Neural crest cell (in vitro differentiated cells): Measurements from ENCODE around the gene FAM83F. TPM values are rescaled to one million over a fixed set of nuclear protein-coding genes. Genes with fewer than 3 reads are reported as not detected.

ENCODE experiments used
- DNase-seq: peaks from one replicate; pipeline ENCODE4 v3.0.0; 2021; ENCODE audit warnings: low read depth, mixed read lengths, low spot score
- H3K27ac Mint-ChIP-seq: one replicate; pipeline ENCODE4 v1.8.0; 2021; ENCODE audit warnings: mild to moderate bottlenecking, mixed read lengths; ENCODE audit not compliant: unreplicated experiment
- H3K27me3 Mint-ChIP-seq: 2 replicates; pipeline ENCODE4 v1.8.0; 2021; ENCODE audit warnings: low read depth, mild to moderate bottlenecking, mixed read lengths
- H3K36me3 Mint-ChIP-seq: 2 replicates; pipeline ENCODE4 v1.8.0; 2021; ENCODE audit warnings: low read depth, mild to moderate bottlenecking, mixed read lengths
- H3K4me1 Mint-ChIP-seq: 2 replicates; pipeline ENCODE4 v1.8.0; 2021; ENCODE audit warnings: mixed read lengths
- H3K4me3 Mint-ChIP-seq: one replicate; pipeline ENCODE4 v1.8.0; 2021; ENCODE audit warnings: mild to moderate bottlenecking, mixed read lengths
- H3K9me3 Mint-ChIP-seq: 2 replicates; pipeline ENCODE4 v1.8.0; 2021; ENCODE audit warnings: mixed read lengths
- long read RNA-seq: library from polyadenylated mRNA; unstranded; transcript quantifications from one replicate; pipeline ENCODE4 v2.0.0, GENCODE V29; 2020
- total RNA-seq: library from RNA; stranded (reverse); gene quantifications from 2 replicates; pipeline ENCODE4 v1.2.1, GENCODE V29; 2021
- TF ChIP-seq, protein P1 (sequence below): fragments of 200-600 bp; sonication (generic); conservative IDR thresholded peaks from 2 replicates; pipeline ENCODE4 v1.5.0; 2021; ENCODE audit warnings: antibody characterized with exemption, mild to moderate bottlenecking

The FAM83F gene
- 2.8 and 3.1 TPM in 2 replicates for total RNA-seq
- long read RNA-seq, result 0 reads

DNA sequence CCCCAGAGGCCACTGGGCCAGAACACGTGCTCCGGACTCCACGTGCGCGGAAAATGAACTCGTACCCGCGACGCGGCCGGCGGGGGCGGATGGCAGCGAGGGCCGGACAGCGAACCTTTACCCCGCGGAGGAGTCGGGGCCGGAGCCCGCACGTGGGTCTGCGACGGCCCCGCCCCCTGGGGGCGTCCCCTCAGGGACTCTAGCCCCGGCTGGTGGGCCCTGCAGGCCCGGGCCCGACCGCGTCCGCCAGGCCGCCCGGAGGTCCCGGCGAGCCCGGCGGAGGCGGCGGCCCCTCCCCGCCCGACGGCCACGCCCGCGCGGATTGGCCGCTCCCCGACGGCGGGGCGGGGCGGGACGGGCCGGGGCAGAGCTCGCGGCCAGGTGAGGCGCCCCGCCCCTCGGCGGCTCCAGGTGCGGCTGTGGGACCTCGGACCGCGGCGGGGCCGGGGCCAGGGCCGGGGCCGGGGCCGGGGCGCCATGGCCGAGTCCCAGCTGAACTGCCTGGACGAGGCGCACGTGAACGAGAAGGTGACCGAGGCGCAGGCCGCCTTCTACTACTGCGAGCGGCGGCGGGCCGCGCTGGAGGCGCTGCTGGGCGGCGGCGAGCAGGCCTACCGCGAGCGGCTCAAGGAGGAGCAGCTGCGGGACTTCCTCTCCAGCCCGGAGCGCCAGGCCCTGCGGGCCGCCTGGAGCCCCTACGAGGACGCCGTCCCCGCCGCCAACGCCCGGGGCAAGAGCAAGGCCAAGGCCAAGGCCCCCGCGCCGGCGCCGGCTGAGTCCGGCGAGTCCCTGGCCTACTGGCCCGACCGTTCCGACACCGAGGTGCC lies at the start of gene FAM83F:
Gene FAM83F (plus strand): TSS at position 389 of the 827 bp plus-strand sequence. CDS start 89 bp downstream, at position 478.
- Mint-ChIP-seq H3K36me3 (no peaks in the 10 kb centered on the region), H3K27me3 (peaks cover 50% of the 10 kb centered on the region), H3K27ac (no peak within 1 kb of the TSS), H3K9me3 (no peaks in the 10 kb centered on the region), H3K4me1 (peaks cover 47% of the 10 kb centered on the region), H3K4me3 (no peak within 1 kb of the TSS)
- TF ChIP-seq, protein P1, sequence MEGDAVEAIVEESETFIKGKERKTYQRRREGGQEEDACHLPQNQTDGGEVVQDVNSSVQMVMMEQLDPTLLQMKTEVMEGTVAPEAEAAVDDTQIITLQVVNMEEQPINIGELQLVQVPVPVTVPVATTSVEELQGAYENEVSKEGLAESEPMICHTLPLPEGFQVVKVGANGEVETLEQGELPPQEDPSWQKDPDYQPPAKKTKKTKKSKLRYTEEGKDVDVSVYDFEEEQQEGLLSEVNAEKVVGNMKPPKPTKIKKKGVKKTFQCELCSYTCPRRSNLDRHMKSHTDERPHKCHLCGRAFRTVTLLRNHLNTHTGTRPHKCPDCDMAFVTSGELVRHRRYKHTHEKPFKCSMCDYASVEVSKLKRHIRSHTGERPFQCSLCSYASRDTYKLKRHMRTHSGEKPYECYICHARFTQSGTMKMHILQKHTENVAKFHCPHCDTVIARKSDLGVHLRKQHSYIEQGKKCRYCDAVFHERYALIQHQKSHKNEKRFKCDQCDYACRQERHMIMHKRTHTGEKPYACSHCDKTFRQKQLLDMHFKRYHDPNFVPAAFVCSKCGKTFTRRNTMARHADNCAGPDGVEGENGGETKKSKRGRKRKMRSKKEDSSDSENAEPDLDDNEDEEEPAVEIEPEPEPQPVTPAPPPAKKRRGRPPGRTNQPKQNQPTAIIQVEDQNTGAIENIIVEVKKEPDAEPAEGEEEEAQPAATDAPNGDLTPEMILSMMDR, result no peak
- DNase-seq, result no peak

DNA sequence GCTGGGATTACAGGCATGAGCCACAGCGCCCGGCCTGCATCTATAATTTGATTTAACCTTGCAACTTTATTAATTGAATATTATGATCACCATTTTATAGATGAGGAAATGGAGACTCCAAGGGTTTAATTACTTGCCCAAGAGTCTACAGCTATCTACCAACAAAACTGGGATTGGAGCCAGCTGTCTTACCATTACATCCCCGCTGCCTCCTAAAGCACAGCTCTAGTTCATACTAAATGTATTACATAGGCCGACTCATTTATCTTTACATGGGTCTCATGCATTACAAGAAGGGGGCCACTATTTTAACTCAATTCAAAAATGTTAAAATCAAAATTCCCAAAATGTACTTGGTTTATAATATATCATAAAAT lies 48.6 kb upstream of the FAM83F start:
- Mint-ChIP-seq H3K27me3 (no peaks in the 10 kb centered on the region), H3K4me3 (no peak overlapping the region), H3K27ac (no peak overlapping the region), H3K36me3 (no peaks in the 10 kb centered on the region), H3K9me3 (peaks cover 3% of the 10 kb centered on the region), H3K4me1 (peaks cover 20% of the 10 kb centered on the region)
- DNase-seq, result no peak
- TF ChIP-seq, protein P1, result no peak

DNA sequence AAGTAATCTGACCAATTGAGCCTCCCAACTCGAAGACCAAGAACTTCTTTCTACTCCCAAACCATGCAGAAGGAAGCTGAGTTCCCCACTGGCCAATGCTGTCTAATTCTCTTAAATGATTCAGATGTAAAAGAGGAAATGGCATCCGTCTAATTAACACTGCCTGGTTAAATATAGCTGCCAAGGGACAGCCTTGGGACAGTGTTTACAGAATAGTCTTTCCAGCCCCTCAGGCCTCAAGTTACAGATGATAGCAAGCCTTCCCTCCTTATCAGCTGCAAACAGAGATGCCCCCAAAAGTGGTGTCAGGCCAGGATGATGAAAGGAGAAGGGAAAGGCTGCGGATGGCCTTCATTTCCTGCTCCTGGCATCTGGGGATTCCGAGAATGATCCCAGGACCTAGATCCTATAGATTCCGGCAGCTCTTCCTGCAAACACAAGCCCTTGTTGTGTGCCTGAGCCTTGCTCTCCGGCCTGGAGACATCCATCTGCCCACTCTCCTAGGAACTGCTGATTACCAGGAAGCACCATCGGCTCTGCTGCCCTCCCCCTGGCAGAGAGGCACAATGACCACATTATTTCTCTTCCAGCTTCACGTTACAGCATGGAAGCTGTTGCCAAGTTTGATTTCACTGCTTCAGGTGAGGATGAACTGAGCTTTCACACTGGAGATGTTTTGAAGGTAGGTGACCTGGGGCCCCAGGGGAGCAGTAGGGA lies 48.1 kb upstream of the FAM83F start:
- H3K4me3 Mint-ChIP-seq, result no peak overlapping the region
- no peak for DNase-seq
- H3K27ac Mint-ChIP-seq, result no peak overlapping the region
- TF ChIP-seq, protein P1, result no peak
- peaks cover 3% of the 10 kb centered on the region for H3K9me3 Mint-ChIP-seq
- no peaks in the 10 kb centered on the region for H3K36me3 Mint-ChIP-seq
- no peaks in the 10 kb centered on the region for H3K27me3 Mint-ChIP-seq
- H3K4me1 Mint-ChIP-seq, result peaks cover 20% of the 10 kb centered on the region

DNA sequence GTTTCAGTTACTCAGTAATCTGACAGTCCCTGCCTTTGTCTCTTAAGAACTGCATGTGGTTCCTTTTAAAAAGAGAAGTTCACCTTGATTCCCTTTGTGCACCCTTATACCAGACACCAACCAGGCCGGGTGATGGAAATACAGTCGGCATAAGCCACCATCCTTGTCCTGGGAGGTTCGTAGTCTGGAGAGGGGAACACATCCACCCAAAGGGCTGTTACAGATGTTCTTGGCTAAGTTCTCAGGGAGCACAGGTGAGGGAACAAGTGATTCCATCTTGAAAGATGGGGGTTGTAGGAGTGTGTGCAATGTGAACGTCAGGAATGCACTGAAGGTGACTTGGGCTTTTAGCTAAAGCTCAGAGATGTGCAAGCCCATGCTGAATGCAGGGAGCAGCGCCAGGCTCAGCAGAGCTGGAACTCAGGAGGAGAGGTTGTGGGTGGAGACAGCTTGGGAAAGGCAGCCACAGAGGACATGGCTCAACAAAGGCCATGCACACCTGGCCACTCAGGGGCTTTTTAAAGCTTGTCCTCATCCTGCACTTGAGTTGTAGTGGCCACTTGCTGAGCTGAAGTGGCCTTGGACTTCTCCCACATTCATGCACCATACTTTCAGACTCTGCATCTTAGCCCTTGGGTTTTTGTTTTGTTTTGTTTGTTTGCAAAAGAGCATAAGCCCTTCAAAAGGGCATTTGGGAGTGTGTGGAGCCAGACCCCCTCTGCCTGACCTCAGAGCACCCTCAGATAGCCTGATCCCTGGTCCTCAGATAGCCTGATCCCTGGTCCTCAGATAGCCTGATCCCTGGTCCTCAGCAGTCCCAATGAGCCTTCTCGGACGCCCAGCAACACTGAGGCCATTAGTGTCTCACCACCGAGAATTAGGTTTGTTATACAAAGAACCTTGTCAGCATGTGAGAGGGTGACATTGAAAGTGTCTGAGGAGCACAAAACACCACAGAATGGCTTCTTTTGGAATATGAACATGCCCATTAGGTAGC lies 47.2 kb upstream of the FAM83F start:
- Mint-ChIP-seq H3K36me3 (no peaks in the 10 kb centered on the region), H3K4me1 (peaks cover 20% of the 10 kb centered on the region), H3K27me3 (no peaks in the 10 kb centered on the region), H3K4me3 (no peak overlapping the region), H3K9me3 (peaks cover 3% of the 10 kb centered on the region), H3K27ac (no peak overlapping the region)
- TF ChIP-seq, protein P1, result no peak
- no peak for DNase-seq
